ENCODE results near the gene PSORS1C2. TPM values are rescaled to one million over a fixed set of nuclear protein-coding genes. Genes with fewer than 3 reads are reported as not detected.
"Not testable (repeated sequence)": the region's sequence is repeated elsewhere in the genome, so short reads cannot be mapped to it uniquely, and the experiment has no call there.

Gene PSORS1C2
- polyA plus RNA-seq, 3 donors = 0.10 TPM; not detected in 2

GRCh38 chr6:31168606-31169005 lies 29.7 kb upstream of the PSORS1C2 start:
- DNase-seq = no peak

GRCh38 chr6:31165986-31166385 lies 27.1 kb upstream of the PSORS1C2 start:
- DNase-seq = no peak

DNA sequence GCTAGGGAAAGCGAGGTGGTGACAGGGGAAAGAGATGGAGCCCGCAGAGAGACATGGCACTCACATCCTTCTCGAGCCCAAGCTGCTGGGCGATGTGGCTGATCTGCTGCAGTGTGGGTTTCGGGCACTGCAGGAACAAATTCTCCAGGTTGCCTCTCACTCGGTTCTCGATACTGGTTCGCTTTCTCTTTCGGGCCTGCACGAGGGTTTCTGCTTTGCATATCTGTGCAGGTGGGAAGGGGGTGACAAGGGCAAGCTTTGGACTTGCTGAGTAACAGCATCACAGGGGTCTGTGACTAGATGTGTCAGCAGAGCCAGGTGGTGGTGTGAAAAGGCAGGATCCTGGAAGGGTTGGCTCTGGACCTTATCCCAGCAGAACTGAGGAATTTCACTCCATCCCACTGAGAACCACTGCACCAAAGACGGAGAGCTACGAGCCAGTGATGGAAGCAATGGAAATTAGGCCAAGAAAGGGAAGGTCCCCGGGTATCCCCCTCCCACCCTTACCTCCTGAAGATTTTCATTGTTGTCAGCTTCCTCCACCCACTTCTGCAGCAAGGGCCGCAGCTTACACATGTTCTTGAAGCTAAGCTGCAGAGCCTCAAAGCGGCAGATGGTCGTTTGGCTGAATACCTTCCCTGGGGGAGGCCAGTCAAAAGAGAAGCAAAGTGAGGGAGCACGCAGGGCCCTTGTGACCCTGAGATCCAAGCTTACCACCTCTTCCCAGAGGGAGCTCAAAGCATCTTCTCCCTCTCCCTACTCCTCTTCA lies 26.4 kb upstream of the PSORS1C2 start:
- DNase-seq = not testable (repeated sequence)

DNA sequence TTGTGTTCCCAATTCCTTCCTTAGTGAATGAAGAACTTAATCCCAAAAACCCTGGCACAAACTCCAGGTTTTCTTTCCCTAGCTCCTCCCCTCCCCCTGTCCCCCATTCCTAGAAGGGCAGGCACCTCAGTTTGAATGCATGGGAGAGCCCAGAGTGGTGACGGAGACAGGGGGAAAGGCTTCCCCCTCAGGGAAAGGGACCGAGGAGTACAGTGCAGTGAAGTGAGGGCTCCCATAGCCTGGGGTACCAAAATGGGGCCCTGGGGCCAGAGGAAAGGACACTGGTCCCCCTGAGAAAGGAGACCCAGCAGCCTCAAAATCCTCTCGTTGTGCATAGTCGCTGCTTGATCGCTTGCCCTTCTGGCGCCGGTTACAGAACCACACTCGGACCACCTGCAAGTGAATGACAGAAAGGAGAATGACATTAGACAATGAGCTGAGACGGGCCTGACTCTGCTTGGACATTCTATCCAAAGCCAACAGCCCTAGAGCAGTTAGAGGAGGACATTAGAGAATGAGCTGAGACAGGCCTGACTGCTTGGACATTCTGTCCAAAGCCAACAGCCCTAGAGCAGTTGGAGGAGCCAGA lies 25.7 kb upstream of the PSORS1C2 start:
- not testable (repeated sequence) for DNase-seq

DNA sequence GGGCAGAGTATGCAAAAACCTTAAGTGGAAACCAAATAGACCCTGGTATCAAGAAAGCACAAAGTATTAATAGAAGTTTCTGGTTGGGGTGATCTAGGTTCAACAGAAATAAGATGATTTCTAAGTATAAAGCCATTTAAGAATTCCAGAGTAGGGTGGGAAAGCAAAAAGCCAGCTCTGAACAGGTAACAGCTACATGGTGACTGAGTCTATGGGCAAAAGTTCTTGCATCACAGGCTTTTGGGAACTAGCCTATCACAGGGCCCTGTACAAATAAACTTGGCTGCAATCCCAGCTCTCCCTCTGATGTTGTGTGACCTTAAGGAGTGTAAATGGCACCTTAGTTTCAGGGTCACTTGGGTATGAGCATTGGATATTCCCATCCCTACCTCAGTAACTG lies 25.1 kb upstream of the PSORS1C2 start:
- DNase-seq = no peak

DNA sequence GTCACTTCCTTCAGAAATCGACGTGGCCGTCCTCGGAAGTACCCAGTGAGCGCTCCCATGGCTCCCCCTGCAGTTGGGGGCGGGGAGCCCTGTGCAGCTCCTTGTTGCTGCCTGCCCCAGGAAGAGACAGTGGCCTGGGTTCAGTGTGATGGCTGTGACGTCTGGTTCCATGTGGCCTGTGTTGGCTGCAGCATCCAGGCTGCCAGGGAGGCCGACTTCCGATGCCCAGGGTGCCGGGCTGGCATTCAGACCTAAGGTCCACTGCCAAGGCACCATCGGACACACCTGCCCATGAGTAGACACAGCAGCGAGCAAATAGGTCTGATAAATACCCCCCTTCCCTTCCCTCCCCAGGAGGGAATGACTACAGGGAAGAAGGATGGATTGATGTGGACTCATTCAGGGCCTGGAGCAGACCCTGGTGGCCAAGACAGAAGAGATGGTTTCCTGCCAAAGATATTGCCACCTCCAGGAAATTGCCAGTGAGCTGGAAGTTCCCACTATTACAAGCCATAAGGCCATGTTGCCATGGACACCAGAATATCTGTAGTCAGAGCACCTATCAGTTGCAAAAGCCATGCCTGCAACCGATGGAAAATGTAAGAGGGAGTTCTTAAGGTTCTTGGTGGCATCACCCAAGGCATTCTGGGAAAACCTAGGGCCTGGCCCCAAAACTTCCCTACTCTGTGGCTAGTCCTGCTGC lies 23.7 kb upstream of the PSORS1C2 start:
- no peak for DNase-seq

- DNase-seq = no peak
Observed at GRCh38 chr6:31161216-31162126, 22.6 kb upstream of the PSORS1C2 start.

- no peak for DNase-seq
Observed at GRCh38 chr6:31158863-31159855, 20.3 kb upstream of the PSORS1C2 start.

DNA sequence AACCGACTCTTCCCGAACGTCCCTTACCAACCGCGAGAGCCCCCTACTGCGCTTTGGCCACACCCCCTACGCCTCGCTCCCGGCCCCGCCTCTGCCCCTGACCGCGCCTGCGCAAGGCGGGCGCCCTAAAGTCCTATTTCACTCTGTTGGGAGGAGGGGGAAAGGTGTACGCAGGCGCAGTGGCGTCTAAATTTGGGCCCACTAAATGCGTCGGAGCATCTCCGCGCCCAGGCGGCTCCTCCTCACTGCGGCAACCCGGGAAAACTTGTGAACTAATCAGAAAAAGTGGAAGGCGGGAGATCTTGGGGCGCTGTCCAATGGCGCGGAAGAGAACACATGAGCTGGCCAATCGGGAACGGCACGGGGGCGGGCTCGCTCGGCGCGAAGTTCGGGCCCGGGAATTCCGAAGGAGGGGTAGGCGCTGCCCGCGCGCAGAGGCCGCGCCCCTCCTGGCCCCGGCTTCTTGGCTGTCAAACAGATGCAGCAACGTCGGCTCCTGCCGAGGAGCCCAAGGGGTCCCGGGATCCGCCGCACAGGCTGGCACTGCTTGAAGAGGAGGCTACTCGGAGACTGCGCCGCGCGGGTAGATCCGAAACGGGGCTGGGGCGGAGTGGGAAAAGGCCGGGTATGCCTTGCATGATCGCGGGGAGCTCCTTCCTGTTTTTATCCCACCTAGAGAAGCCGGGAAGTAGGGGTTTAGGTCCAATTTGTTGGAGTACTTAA lies 19.4 kb upstream of the PSORS1C2 start, which contains the start of gene TCF19:
TSS of gene TCF19 (plus strand) at position 450 of the 723 bp plus-strand sequence. CDS start 881 bp downstream, outside the sequence.
- peak; percentile 99 for DNase-seq

- DNase-seq = no peak
Observed at GRCh38 chr6:31157513-31158139, 18.8 kb upstream of the PSORS1C2 start, which contains the start of gene CCHCR1. CCHCR1 (minus strand) TSS chr6:31157802; CDS start chr6:31157600, 202 bp downstream.

- no peak for DNase-seq
Observed at GRCh38 chr6:31156641-31157040, 17.8 kb upstream of the PSORS1C2 start.

DNA sequence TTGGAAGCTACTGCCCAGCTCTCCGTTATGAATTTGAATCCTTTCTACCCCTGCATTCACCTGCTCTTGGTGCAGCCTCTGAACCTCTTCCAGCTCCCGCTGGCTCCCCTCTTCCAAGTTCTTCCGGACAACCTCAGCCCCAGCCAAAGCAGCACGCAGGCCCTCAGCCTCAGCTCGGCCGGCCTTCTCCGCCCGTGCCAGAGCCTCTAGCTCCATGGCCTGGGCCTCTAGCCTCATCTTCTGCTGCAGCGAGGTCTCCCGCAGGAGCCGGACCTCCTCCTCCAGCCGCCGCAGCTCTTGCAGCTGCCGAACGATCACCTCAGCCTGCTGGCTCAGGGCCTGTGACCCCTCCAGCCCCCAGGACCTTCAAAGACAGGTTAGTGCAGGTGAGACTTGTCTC lies 15.6 kb upstream of the PSORS1C2 start:
- no peak for DNase-seq

- DNase-seq = no peak
Observed at GRCh38 chr6:31152781-31153180, 13.9 kb upstream of the PSORS1C2 start.

DNA sequence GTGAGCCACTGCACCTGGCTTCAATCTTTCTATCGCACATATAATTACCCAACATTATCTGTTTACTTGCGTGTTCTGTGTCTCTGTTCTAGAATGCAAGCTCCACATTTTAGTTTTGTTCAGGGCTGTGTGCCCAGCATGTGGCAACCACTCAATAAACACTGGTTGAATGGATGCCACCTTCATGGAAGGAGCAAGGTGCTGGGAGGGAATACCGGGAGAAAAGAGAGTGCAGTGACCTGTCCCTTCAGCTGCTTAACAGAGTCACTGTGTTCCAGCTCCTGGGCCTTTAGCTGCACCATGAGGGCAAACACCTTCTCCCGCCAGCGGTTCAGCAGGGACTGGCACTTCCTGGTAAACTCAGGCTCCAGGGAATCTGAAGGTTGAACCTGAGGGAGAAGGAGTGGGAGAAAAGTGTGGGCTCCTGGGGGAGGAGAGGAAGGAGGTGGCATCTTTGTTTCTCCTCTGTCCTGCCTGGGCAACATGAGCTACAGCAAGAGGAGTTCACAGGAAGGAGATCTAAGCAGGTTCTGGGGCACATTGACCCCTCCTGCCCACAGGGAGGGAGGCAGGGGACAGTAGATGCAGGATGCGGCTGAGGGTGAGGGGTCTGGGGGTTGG lies 11.1 kb upstream of the PSORS1C2 start:
- no peak for DNase-seq

DNA sequence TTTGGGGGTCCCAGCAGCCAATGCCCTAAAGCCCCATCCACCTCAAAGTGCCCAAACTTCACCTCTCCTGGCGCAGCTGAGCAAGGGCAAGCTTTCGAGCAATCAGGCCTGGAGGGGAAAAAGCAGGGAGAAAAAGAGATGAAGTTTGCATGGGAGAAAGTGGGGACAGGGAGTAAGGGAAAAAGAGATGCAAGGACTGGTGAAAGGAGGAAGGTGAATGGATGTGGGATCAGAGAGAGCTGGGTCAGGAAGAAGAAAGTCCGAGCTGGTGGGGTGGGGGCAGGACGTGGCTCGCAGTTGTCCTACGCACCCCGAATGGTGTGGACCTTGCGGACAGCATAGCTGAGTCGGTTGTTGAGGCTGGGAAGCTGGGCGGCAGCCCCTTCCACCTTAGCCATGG lies 6.5 kb upstream of the PSORS1C2 start:
- DNase-seq = no peak

DNA sequence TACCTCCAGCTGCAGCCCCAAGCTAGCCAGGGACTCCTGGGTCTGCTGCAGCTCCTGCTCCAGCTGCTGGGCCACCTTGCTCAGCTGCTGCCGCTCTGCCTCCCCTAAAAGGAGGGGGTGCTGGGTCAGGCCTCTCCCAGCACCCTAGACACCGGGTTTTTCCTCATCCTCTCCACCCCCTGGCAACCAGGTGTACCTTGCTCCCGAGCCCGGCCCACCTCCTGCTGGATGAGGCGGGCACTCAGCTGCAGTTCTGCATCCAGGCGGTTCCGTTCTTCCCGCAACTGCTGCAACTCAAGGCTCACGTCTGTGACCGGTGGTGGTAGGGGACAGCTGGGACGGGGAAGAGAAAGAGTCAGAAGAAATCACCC lies 6.1 kb upstream of the PSORS1C2 start:
- no peak for DNase-seq

DNA sequence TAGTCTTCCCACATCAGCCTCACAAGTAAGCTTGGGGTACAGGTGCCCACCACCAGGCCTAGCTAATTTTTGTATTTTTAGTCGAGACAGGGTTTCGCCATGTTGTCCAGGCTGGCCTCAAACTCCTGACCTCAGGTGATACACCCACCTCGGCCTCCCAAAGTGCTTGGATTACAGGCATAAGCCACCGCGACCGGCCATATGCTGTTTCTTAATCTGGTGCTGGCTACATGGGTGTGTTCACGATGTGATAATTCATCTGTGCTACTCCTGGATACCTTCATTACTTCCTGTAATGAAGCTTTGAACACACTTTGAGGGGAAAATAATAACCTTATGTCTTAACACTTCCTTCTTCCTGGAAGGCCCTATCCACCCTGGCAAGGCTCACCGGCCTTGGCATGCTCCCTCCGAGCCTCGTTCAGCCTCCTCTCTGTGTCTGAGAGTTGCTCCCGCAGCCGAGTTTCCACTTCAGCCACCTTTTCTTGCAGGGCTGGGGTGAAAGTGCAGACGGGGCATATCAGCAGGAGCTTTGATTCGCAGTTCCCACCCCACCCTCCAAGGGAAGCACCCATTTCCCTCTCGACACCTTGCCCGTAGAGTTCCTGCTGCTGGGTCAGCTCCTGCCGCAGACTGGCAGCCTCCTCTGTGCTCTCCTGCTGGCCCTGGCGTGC lies 5.6 kb upstream of the PSORS1C2 start:
- DNase-seq = no peak

GRCh38 chr6:31143148-31143547 lies 4.3 kb upstream of the PSORS1C2 start:
- no peak for DNase-seq
